Gastroesophageal sphincter (tissue), 4 donors: ENCODE data around the gene ANKMY2. TPM values are rescaled to one million over a fixed set of nuclear protein-coding genes. Genes with fewer than 3 reads are reported as not detected.

ENCODE experiments used
- ATAC-seq: fragments of 150-250 bp; one replicate; pipeline ENCODE4 v1.9.1; 2016; ENCODE audit warnings: mild to moderate bottlenecking, moderate library complexity
- H3K27ac ChIP-seq, 4 donors: fragments of 200-600 bp; sonication (generic) in 3 of 4; 1 replicate in 3 of 4; 2 replicates in 1 of 4; pipeline ENCODE4 v1.5.1; 2016 to 2019
- H3K27me3 ChIP-seq: fragments of 200-600 bp; sonication (generic); one replicate; pipeline ENCODE4 v1.5.1; 2019
- H3K36me3 ChIP-seq, 2 donors: fragments of 200-600 bp; sonication (generic); one replicate each; pipeline ENCODE4 v1.5.1; 2019; ENCODE audit warnings: control low read depth in 1 of 2
- H3K4me1 ChIP-seq, 3 donors: fragments of 200-600 bp; sonication (generic); 1 replicate in 2 of 3; 2 replicates in 1 of 3; pipeline ENCODE4 v1.5.1; 2016 to 2019; ENCODE audit warnings: control low read depth in 2 of 3
- H3K4me3 ChIP-seq, 2 donors: fragments of 200-600 bp; sonication (generic); one replicate each; pipeline ENCODE4 v1.5.1; 2019; ENCODE audit warnings: mild to moderate bottlenecking in 1 of 2, moderate library complexity in 1 of 2
- H3K9me3 ChIP-seq, 3 donors: fragments of 200-600 bp; sonication (generic); one replicate each; pipeline ENCODE4 v1.5.1; 2017 to 2019; ENCODE audit warnings: control low read depth in 2 of 3
- EP300 ChIP-seq: sonication (generic); formaldehyde crosslinking; IDR thresholded peaks from one replicate; pipeline ENCODE4 v1.6.1; 2017; ENCODE audit warnings: antibody characterized with exemption, mild to moderate bottlenecking
- POLR2A ChIP-seq, 2 donors: fragments of 450-650 bp; IDR thresholded peaks; one replicate each; pipeline ENCODE4 v1.6.1; 2017; ENCODE audit warnings: antibody characterized with exemption in 2 of 2, mild to moderate bottlenecking in 2 of 2, moderate library complexity in 1 of 2
- POLR2AphosphoS5 ChIP-seq: sonication (generic); formaldehyde crosslinking; IDR thresholded peaks from one replicate; pipeline ENCODE4 v1.6.1; 2017; ENCODE audit warnings: antibody characterized with exemption
- WGBS, 2 donors: methylation state at CpG; one replicate each; pipeline ENCODE4 v1.1.5; 2018; ENCODE audit warnings: low coverage in 1 of 2; 5-methylcytosine and 5-hydroxymethylcytosine counted together
- total RNA-seq, 4 donors: library from RNA; depleted of rRNA; stranded (reverse); fragments of >200 nt; gene quantifications; one replicate each; pipeline ENCODE4 v1.1.0, GENCODE V29; 2016
- TF ChIP-seq, protein P1 (sequence below), 4 experiments: fragments of 200-600 bp in 2 of 4; fragments of 450-650 bp in 2 of 4; sonication (generic) in 1 of 4; IDR thresholded peaks; one replicate each; pipeline ENCODE4 v1.5.1; 2017 to 2019; ENCODE audit warnings: antibody characterized with exemption in 4 of 4, mild to moderate bottlenecking in 2 of 4, moderate library complexity in 2 of 4

Gene ANKMY2
- total RNA-seq, 4 donors from 2014 or later, result 13.2 to 37.9 (median 25.3) TPM

DNA sequence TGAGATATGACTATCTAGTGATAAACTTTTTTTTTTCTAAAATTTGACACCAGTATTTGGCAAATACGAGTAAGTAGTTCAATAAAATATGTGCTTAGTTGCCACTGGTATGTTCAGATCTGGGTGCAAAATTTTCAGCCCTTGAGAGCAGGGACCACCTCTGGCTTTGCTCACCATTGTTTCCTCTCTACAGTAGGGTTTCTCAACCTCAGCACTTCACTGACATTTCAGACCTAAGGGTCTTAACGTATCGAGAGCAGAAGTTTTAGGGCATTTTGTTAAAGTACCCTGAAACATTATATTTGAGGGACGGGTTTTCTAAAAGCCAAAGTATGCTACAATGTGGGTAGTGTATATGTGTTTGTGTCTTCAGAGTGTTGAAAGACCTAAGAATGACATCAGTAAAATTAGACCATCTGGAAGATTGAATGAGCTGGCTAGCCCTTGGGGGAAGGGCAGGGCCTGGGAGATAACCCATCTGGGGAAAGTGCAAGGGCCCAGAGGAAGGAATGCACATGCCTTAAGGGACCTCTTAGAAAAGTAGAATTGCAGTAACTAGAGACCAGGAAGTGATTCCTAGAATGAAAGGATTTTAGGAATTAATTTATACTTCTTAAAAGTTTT, 12.2 kb upstream of the ANKMY2 start:
- WGBS, 2 donors, result 60 to 78% methylated on average over 4 of the region's 4 CpGs
- Histone ChIP-seq H3K27me3 (no peaks in the 10 kb centered on the region), H3K36me3 (no peaks in the 10 kb centered on the region), H3K4me1 (peaks cover 10 to 51% (median 11%) of the 10 kb centered on the region in 3 donors), H3K27ac (no peak overlapping the region), H3K9me3 (no peaks in the 10 kb centered on the region), H3K4me3 (no peak overlapping the region)
- peak; percentile 86 for ATAC-seq
- no peak for TF ChIP-seq POLR2AphosphoS5
- no peak for TF ChIP-seq EP300
- no peak for TF ChIP-seq POLR2A (IDR thresholded peaks at IDR 0.05)
- TF ChIP-seq, protein P1, sequence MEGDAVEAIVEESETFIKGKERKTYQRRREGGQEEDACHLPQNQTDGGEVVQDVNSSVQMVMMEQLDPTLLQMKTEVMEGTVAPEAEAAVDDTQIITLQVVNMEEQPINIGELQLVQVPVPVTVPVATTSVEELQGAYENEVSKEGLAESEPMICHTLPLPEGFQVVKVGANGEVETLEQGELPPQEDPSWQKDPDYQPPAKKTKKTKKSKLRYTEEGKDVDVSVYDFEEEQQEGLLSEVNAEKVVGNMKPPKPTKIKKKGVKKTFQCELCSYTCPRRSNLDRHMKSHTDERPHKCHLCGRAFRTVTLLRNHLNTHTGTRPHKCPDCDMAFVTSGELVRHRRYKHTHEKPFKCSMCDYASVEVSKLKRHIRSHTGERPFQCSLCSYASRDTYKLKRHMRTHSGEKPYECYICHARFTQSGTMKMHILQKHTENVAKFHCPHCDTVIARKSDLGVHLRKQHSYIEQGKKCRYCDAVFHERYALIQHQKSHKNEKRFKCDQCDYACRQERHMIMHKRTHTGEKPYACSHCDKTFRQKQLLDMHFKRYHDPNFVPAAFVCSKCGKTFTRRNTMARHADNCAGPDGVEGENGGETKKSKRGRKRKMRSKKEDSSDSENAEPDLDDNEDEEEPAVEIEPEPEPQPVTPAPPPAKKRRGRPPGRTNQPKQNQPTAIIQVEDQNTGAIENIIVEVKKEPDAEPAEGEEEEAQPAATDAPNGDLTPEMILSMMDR (IDR thresholded peaks at IDR 0.05), result no peak

DNA sequence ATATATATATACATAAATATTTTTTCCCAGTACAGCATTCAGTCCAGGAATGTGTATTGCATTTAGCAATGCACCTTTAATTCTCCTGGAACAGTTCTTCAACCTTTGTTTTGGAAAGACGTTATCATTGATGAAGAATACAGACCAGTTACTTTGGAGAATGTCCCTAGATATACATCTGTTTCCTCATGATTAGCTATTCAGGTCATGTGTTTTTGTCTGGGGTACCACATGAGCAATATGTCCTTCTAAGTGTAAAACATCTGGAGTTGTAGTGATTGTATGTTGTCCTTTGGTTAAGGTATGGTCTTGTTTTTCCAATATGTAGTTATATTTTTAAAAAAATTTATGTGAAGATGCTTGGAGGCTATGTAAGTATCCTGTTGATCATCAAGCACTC, 10.6 kb upstream of the ANKMY2 start:
- Histone ChIP-seq H3K27me3 (no peaks in the 10 kb centered on the region), H3K9me3 (no peaks in the 10 kb centered on the region), H3K4me3 (no peak overlapping the region), H3K36me3 (no peaks in the 10 kb centered on the region), H3K27ac (no peak overlapping the region), H3K4me1 (peaks cover 3 to 51% (median 17%) of the 10 kb centered on the region in 3 donors)
- no peak for ATAC-seq
- TF ChIP-seq POLR2A (IDR thresholded peaks at IDR 0.05) (no peak), EP300 (no peak), POLR2AphosphoS5 (no peak)
- TF ChIP-seq, protein P1 (IDR thresholded peaks at IDR 0.05), result no peak
- WGBS, 2 donors, result 71 to 88% methylated on average over 1 of the region's 1 CpG

DNA sequence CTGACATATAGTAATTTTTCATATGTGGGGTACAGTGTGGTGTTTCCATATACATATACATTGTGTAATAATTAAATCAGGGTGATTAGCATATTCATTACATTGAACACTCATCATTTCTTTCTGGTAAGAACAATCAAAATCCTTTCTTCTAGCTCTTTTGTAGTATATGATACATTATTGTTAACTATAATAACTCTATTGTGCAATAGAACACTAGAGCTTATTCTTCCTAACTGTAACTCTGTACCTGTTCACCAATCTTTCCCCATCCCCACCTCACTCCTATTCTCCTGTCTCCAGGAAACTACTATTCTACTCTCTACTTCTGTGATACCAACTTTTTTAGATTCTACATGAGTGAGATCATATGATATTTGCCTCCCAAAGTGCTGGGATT, 9.8 kb upstream of the ANKMY2 start:
- TF ChIP-seq POLR2A (IDR thresholded peaks at IDR 0.05) (no peak), POLR2AphosphoS5 (no peak), EP300 (no peak)
- TF ChIP-seq, protein P1 (IDR thresholded peaks at IDR 0.05), result no peak
- ATAC-seq, result no peak
- Histone ChIP-seq H3K27ac (no peak overlapping the region), H3K27me3 (no peaks in the 10 kb centered on the region), H3K36me3 (no peaks in the 10 kb centered on the region), H3K9me3 (no peaks in the 10 kb centered on the region), H3K4me1 (peaks cover 3 to 51% (median 17%) of the 10 kb centered on the region in 3 donors), H3K4me3 (no peak overlapping the region)

DNA sequence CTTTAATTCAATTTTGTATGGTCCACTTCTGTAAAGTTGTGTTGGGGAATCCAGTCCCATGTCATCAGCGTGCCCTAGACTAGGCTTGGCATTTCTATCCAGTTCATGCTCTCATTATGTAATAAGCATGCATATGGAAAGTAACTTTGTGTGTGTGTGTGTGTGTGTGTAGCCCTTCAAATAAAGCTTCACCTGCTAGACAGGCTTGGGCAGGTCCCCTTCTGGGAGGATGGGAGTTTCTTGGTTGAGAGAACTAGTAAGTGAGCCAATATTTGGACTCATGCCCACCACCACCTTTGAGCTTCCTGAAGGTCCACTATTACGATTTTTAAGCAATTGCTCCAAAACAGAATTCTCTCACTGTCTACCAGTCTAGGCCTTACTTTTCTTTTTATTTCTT, 7.3 kb upstream of the ANKMY2 start:
- 85% methylated on average over 2 of the region's 2 CpGs; no CpG with 5 or more reads in 1 of the 2 donors for WGBS, 2 donors
- Histone ChIP-seq H3K27me3 (no peaks in the 10 kb centered on the region), H3K27ac (no peak overlapping the region), H3K36me3 (no peaks in the 10 kb centered on the region), H3K4me1 (peaks cover 4 to 69% (median 23%) of the 10 kb centered on the region in 3 donors), H3K9me3 (no peaks in the 10 kb centered on the region), H3K4me3 (no peak overlapping the region)
- TF ChIP-seq EP300 (no peak), POLR2A (IDR thresholded peaks at IDR 0.05) (no peak), POLR2AphosphoS5 (no peak)
- TF ChIP-seq, protein P1 (IDR thresholded peaks at IDR 0.05), result no peak
- ATAC-seq, result no peak

DNA sequence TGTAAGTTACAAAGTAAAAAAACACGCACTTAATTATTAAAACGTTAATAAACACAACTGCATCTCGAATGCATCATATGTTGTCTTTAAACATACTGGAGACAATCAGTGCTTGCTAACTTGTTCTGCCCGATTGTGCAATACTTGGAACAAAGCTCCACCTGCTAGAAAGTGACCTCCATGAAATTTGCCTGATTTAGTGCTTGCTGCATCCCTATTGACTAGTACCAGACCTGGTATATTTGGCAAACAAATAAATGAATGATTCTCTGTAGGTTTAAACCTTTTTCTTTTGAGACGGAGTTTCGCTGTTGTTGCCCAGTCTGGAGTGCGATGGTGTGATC, 6.7 kb upstream of the ANKMY2 start:
- Histone ChIP-seq H3K27me3 (no peaks in the 10 kb centered on the region), H3K27ac (peak overlapping the region in 2 of 4 donors; percentile 50 to 95), H3K9me3 (no peaks in the 10 kb centered on the region), H3K4me1 (peaks cover 4 to 69% (median 20%) of the 10 kb centered on the region in 3 donors), H3K4me3 (no peak overlapping the region), H3K36me3 (no peaks in the 10 kb centered on the region)
- no peak for ATAC-seq
- WGBS, 2 donors, result 82 to 93% methylated on average over 4 to 7 of the region's 7 CpGs
- no peak for TF ChIP-seq EP300
- TF ChIP-seq POLR2A (IDR thresholded peaks at IDR 0.05), result no peak
- TF ChIP-seq POLR2AphosphoS5, result no peak
- TF ChIP-seq, protein P1 (IDR thresholded peaks at IDR 0.05), result no peak
